Measurements from ENCODE around the gene GARIN5B. TPM values are rescaled to one million over a fixed set of nuclear protein-coding genes. Genes with fewer than 3 reads are reported as not detected.

GARIN5B gene
- total RNA-seq, 1 experiment from 2014 or later: not detected

GRCh38 chr19:55358493-55358892 lies 4.6 kb downstream of the GARIN5B start:
- POLR2A ChIA-PET: interaction anchor here (0.5 to 1.8 kb wide), 3 partner anchors 10 to 81 kb away, joined by 4 to 5 read pairs (median 4); partner anchors contain the start of gene KMT5C
- Mint-ChIP-seq H3K27me3 (ENCODE audit: low read depth) (peaks cover 61% of the 10 kb centered on the region), H3K4me1 (peaks cover 7% of the 10 kb centered on the region), H3K4me3 (no peak overlapping the region), H3K36me3 (no peaks in the 10 kb centered on the region), H3K9me3 (no peaks in the 10 kb centered on the region), H3K27ac (no peak overlapping the region)
- TF ChIP-seq ZNF416 (CRISPR knock-in tag; IDR thresholded peaks at IDR 0.05) (no peak), NFE2L1 (CRISPR knock-in tag; IDR thresholded peaks at IDR 0.05) (no peak), CREM (CRISPR knock-in tag; IDR thresholded peaks at IDR 0.05) (no peak), ELF4 (CRISPR knock-in tag; IDR thresholded peaks at IDR 0.05; ENCODE audit: low read depth) (no peak), TEAD1 (CRISPR knock-in tag; IDR thresholded peaks at IDR 0.05) (no peak), ARID4B (CRISPR knock-in tag; IDR thresholded peaks at IDR 0.05; ENCODE audit: borderline replicate concordance) (no peak), PRDM15 (CRISPR knock-in tag; IDR thresholded peaks at IDR 0.05) (no peak), ZBTB43 (CRISPR knock-in tag; IDR thresholded peaks at IDR 0.05) (no peak), ZNF219 (CRISPR knock-in tag; IDR thresholded peaks at IDR 0.05; ENCODE audit: borderline replicate concordance) (no peak)
- CTCF ChIA-PET: interaction anchor here (1.8 kb wide), 1 partner anchor 28 kb away, joined by 8 read pairs; no protein-coding TSS in a partner anchor
- no peak for ATAC-seq
- no peak for DNase-seq (ENCODE audit: low spot score)

GRCh38 chr19:55355213-55355821 lies 7.7 kb downstream of the GARIN5B start:
- ATAC-seq: no peak
- no peak overlapping the region for H3K27ac Mint-ChIP-seq
- POLR2A ChIA-PET: interaction anchor here (1.5 kb wide), 1 partner anchor 16 kb away, joined by 4 read pairs; the partner anchor contains the start of gene KMT5C
- TF ChIP-seq ZNF416 (CRISPR knock-in tag; IDR thresholded peaks at IDR 0.05) (no peak), ATF3 (CRISPR knock-in tag; conservative IDR thresholded peaks at IDR 0.05) (no peak), ZBTB43 (CRISPR knock-in tag; IDR thresholded peaks at IDR 0.05) (no peak), JAZF1 (CRISPR knock-in tag; IDR thresholded peaks at IDR 0.05) (no peak), CREB1 (CRISPR knock-in tag; IDR thresholded peaks at IDR 0.05) (no peak), SMAD3 (CRISPR knock-in tag; IDR thresholded peaks at IDR 0.05; ENCODE audit: borderline replicate concordance) (no peak), ZNF532 (CRISPR knock-in tag; IDR thresholded peaks at IDR 0.05; ENCODE audit: borderline replicate concordance) (no peak), E2F5 (CRISPR knock-in tag; IDR thresholded peaks at IDR 0.05) (no peak)

More at GRCh38 chr19:55355213-55355821, 7.7 kb downstream of the GARIN5B start:
- peaks cover 88% of the 10 kb centered on the region for H3K27me3 Mint-ChIP-seq (ENCODE audit: low read depth)
- peak overlapping the region; percentile 49 for H3K4me3 Mint-ChIP-seq
- H3K4me1 Mint-ChIP-seq: peaks cover 27% of the 10 kb centered on the region
- DNase-seq (ENCODE audit: low spot score): no peak
- H3K36me3 Mint-ChIP-seq: no peaks in the 10 kb centered on the region
- H3K9me3 Mint-ChIP-seq: no peaks in the 10 kb centered on the region
- CTCF ChIA-PET: interaction anchor here (1.1 to 2.4 kb wide), 7 partner anchors 10 to 190 kb away, joined by 3 to 8 read pairs (median 4); partner anchors contain the start of genes KMT5C and TMEM238

All from WTC11 (cell line).